Fibroblast of villous mesenchyme (primary cell): Measurements from ENCODE around the gene WDR48. TPM values are rescaled to one million over a fixed set of nuclear protein-coding genes. Genes with fewer than 3 reads are reported as not detected.

Source experiments
- DNase-seq: peaks from one replicate; pipeline ENCODE4 v3.0.0-alpha.2; 2010; ENCODE audit warnings: low read depth
- H3K4me3 ChIP-seq: 2 replicates; pipeline ENCODE4 v1.5.1; 2011; ENCODE audit warnings: low read depth, mild to moderate bottlenecking, low read length
- total RNA-seq: library from RNA; depleted of rRNA; stranded (reverse); fragments of >200 nt; gene quantifications from 2 replicates; pipeline ENCODE4 v1.2.3, GENCODE V29; 2012
- TF ChIP-seq, protein P1 (sequence below): IDR thresholded peaks from 2 replicates; pipeline ENCODE4 v1.5.1; 2012; ENCODE audit warnings: low read depth, mild to moderate bottlenecking, low read length; ENCODE audit not compliant: insufficient read depth

Gene WDR48
- total RNA-seq, 1 donor: 30.2 TPM

DNA sequence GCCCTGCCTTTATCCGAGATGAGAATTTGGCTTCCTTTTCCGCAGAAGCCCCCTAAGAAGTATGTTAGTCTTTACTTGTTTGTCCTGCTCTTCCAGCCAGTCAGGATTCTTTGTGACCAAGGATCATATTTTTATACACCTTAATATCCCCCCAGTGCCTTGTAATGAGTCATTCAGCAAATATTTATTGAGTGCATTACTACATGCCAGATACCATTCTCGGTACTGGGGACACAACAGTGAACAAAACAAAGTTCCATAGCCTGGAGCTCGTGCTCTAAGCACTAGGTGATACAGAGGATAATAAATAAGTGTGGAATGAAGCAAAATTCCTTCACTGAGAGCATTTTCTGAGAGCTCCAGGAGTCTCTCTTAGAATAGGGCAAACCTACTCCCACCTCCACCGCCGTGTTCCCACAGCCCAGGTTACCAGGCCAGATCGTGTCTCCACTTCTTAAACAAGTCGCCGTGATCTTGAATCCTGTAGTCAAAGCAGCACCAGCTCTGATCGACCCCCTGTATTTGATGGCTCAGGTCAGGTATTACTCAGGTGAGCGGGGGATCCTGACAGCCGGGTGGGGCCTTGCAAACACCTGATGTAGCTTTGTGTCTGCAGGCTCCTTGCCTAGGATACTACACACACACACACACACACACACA lies 74.2 kb downstream of the WDR48 start:
- TF ChIP-seq, protein P1, sequence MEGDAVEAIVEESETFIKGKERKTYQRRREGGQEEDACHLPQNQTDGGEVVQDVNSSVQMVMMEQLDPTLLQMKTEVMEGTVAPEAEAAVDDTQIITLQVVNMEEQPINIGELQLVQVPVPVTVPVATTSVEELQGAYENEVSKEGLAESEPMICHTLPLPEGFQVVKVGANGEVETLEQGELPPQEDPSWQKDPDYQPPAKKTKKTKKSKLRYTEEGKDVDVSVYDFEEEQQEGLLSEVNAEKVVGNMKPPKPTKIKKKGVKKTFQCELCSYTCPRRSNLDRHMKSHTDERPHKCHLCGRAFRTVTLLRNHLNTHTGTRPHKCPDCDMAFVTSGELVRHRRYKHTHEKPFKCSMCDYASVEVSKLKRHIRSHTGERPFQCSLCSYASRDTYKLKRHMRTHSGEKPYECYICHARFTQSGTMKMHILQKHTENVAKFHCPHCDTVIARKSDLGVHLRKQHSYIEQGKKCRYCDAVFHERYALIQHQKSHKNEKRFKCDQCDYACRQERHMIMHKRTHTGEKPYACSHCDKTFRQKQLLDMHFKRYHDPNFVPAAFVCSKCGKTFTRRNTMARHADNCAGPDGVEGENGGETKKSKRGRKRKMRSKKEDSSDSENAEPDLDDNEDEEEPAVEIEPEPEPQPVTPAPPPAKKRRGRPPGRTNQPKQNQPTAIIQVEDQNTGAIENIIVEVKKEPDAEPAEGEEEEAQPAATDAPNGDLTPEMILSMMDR: no peak
- no peak overlapping the region for H3K4me3 ChIP-seq
- peak; percentile 35 for DNase-seq

DNA sequence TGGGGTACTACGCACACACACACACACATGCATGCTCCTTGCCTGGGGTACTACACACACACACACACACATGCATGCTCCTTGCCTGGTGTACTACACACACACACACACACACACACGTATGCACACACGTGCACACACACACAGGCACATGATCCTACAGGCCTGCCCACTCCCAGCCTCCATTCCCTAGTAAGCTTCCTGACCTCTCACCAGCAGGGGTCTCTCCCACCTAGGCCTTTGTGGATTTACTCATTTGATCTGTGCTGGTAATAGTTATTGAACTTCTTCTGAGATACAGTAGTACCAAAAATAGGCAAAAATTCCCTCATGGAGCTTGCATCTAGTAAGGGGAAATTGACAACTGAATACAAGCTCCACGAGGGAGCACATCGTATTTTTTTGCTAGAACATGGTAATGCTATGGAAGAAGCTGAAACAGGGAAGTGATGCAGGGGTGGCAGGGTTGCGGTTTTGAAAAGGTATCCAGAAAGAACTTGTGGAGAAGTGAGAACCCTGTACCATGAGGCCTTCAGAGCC lies 74.8 kb downstream of the WDR48 start:
- DNase-seq: peak; percentile 74
- TF ChIP-seq, protein P1: peak; percentile 74
- no peak overlapping the region for H3K4me3 ChIP-seq

DNA sequence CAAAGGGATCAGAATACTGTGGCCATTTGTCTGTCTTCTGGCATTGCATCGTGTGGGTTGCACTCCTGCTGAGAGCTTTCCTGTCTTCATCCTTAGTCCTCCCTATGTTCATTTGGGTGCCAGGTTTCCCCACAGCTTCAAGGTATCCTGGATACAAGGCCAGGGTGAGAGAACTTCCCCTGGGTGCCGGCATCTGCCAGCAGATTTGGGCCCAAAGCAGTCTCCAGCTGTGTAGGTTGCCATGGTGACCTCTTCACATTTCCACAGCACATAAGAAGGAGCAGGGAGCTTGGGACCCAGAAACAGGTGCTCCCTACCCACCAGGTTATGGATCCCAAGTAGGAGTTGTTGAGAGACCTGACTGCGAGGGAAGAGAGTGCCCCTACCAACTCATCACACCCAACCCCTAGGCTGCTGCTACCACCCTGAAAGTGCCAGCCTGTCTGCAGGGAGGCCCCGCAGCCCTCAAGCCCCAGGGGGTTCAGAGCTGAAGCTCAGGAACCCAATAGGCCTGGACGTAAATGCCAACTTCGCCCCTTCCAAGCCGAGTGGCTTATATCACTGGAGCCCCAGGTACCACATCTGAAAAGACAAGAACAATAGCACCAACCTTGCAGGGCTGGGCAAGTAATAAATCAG lies 75.6 kb downstream of the WDR48 start:
- no peak overlapping the region for H3K4me3 ChIP-seq
- TF ChIP-seq, protein P1: no peak
- DNase-seq: no peak

DNA sequence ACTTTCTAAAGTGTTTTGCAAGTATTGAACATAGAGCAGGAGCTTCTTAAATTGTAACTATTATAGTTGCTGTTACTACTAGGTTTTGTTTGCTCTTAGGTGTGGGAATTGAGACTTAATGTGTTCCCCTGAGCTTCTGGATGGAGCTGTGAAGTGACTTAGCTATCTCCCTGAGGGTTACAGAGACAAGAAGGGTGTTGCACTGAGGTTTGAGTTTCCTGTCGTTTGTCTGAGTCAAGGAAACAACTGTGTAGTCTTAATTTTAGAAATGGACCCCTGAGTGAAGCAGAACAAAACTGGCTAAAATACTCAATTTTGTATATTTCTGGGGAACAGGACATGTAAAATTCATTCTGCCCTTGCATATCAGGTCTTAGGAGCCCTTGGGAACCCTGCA lies 76.1 kb downstream of the WDR48 start:
- DNase-seq: no peak
- no peak overlapping the region for H3K4me3 ChIP-seq
- TF ChIP-seq, protein P1: no peak

DNA sequence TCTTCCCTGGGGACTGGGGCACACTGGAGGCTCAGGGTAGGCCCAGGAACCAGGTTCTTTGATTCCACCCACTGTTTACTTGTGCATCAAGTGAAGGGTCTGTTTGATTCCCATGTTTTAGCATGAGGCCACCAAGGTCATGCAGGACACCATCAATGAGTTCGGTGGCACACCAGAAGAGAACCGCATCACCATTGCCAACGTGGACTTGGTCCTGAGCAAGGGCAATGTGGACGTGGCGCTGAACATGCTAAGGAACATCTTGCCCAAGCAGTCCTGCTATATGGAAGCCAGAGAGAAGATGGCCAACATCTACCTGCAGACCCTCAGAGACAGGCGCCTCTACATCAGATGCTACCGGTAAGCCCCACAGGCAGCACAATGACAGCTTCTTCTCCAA lies 77.1 kb downstream of the WDR48 start:
- no peak for DNase-seq
- TF ChIP-seq, protein P1: no peak
- no peak overlapping the region for H3K4me3 ChIP-seq

DNA sequence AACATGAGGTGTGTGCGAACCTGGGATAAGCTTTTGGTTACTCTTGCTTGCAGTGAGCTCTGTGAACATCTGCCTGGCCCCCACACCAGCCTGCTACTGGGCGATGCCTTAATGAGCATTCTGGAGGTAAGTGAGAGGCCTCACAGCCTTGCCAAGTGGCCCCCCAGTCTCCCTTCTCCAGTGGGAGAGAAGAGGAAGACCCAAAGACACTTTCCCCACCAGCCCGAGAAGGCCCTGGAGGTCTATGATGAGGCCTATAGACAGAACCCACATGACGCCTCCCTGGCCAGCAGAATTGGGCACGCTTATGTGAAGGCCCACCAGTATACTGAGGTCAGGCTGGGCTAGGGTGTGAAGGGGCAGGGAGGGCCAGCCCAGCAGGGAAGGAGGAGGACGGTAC lies 78.2 kb downstream of the WDR48 start:
- H3K4me3 ChIP-seq: no peak overlapping the region
- no peak for DNase-seq
- TF ChIP-seq, protein P1: no peak
